ENCODE data around the gene UBA52.

DNA sequence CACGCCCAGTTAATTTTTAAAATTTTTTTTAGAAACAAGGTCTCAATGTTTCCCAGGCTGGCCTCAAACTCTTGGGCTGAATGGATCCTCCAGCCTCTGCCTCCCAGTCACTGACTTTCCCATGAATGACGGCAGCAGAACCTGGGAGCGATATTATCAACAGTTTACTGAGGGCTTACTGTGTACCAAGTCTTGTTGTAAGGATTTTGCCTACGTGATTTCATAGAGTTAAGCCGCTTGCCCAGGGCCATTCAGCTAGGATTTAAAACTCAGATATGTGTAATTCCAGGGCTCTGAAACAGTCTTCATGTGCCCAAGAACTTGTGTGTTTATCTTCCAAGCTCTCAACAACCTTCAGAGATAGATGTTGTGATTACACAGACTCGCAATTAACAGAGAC, 20.0 kb upstream of the UBA52 start:
- TF ChIP-seq, protein P1, sequence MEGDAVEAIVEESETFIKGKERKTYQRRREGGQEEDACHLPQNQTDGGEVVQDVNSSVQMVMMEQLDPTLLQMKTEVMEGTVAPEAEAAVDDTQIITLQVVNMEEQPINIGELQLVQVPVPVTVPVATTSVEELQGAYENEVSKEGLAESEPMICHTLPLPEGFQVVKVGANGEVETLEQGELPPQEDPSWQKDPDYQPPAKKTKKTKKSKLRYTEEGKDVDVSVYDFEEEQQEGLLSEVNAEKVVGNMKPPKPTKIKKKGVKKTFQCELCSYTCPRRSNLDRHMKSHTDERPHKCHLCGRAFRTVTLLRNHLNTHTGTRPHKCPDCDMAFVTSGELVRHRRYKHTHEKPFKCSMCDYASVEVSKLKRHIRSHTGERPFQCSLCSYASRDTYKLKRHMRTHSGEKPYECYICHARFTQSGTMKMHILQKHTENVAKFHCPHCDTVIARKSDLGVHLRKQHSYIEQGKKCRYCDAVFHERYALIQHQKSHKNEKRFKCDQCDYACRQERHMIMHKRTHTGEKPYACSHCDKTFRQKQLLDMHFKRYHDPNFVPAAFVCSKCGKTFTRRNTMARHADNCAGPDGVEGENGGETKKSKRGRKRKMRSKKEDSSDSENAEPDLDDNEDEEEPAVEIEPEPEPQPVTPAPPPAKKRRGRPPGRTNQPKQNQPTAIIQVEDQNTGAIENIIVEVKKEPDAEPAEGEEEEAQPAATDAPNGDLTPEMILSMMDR (IDR thresholded peaks at IDR 0.05; ENCODE audit: poor library complexity, severe bottlenecking), result no peak
- TF ChIP-seq, protein P2, sequence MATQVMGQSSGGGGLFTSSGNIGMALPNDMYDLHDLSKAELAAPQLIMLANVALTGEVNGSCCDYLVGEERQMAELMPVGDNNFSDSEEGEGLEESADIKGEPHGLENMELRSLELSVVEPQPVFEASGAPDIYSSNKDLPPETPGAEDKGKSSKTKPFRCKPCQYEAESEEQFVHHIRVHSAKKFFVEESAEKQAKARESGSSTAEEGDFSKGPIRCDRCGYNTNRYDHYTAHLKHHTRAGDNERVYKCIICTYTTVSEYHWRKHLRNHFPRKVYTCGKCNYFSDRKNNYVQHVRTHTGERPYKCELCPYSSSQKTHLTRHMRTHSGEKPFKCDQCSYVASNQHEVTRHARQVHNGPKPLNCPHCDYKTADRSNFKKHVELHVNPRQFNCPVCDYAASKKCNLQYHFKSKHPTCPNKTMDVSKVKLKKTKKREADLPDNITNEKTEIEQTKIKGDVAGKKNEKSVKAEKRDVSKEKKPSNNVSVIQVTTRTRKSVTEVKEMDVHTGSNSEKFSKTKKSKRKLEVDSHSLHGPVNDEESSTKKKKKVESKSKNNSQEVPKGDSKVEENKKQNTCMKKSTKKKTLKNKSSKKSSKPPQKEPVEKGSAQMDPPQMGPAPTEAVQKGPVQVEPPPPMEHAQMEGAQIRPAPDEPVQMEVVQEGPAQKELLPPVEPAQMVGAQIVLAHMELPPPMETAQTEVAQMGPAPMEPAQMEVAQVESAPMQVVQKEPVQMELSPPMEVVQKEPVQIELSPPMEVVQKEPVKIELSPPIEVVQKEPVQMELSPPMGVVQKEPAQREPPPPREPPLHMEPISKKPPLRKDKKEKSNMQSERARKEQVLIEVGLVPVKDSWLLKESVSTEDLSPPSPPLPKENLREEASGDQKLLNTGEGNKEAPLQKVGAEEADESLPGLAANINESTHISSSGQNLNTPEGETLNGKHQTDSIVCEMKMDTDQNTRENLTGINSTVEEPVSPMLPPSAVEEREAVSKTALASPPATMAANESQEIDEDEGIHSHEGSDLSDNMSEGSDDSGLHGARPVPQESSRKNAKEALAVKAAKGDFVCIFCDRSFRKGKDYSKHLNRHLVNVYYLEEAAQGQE (IDR thresholded peaks at IDR 0.05; ENCODE audit: borderline replicate concordance), result no peak
- TF ChIP-seq RAD21 (conservative IDR thresholded peaks at IDR 0.05) (no peak), EP300 (conservative IDR thresholded peaks at IDR 0.05; ENCODE audit: poor library complexity, severe bottlenecking) (no peak), MXI1 (conservative IDR thresholded peaks at IDR 0.05; ENCODE audit: poor library complexity, severe bottlenecking) (no peak)

Measured in neural cell (in vitro differentiated cells).